HepG2 (cell line): ENCODE data around the gene FSIP1.

Experiments
- BRF2 ChIP-seq: sonication (generic); formaldehyde crosslinking; IDR thresholded peaks from 2 replicates; pipeline ENCODE4 v1.8.1; 2022; ENCODE audit warnings: mild to moderate bottlenecking, missing genetic modification reagents
- CBX2 ChIP-seq, 2 experiments: fragments of 200-600 bp in 1 of 2; sonication (generic); formaldehyde crosslinking in 1 of 2; IDR thresholded peaks; 2 replicates each; pipeline versions ENCODE4 v1.7.0 to v1.8.1; 2018 to 2022; ENCODE audit warnings: low read depth in 2 of 2, low read length in 1 of 2, mild to moderate bottlenecking in 1 of 2, missing genetic modification reagents in 1 of 2
- CBX5 ChIP-seq: sonication (generic); formaldehyde crosslinking; IDR thresholded peaks from 2 replicates; pipeline ENCODE4 v1.4.0; 2020; ENCODE audit warnings: missing genetic modification reagents, borderline replicate concordance
- CEBPB ChIP-seq: IDR thresholded peaks from 2 replicates; pipeline ENCODE4 v1.6.1; 2011; ENCODE audit warnings: low read depth, low read length, improper control_type of control experiment, borderline replicate concordance
- CTCF ChIP-seq: sonication (generic); formaldehyde crosslinking; IDR thresholded peaks from 2 replicates; pipeline ENCODE4 v1.5.0; 2020; ENCODE audit warnings: mild to moderate bottlenecking, missing genetic modification reagents, moderate library complexity
- GATAD2A ChIP-seq: IDR thresholded peaks from 2 replicates; pipeline ENCODE4 v1.6.1; 2016
- JUN ChIP-seq: sonication (generic); formaldehyde crosslinking; IDR thresholded peaks from 2 replicates; pipeline ENCODE4 v1.4.0; 2020; ENCODE audit warnings: mild to moderate bottlenecking, missing genetic modification reagents
- SIN3A ChIP-seq: IDR thresholded peaks from 2 replicates; pipeline ENCODE4 v1.6.1; 2011; ENCODE audit warnings: low read depth, mild to moderate bottlenecking, control low read depth, low read length, borderline replicate concordance
- TOPORS ChIP-seq: sonication (generic); formaldehyde crosslinking; IDR thresholded peaks from 2 replicates; pipeline ENCODE4 v1.8.0; 2023; ENCODE audit warnings: mild to moderate bottlenecking, missing genetic modification reagents
- ZNF572 ChIP-seq: sonication (generic); formaldehyde crosslinking; IDR thresholded peaks from 2 replicates; pipeline ENCODE4 v1.5.1; 2020; ENCODE audit warnings: mild to moderate bottlenecking, missing genetic modification reagents
- ZNF589 ChIP-seq: sonication (generic); formaldehyde crosslinking; conservative IDR thresholded peaks from 2 replicates; pipeline ENCODE4 v1.8.0; 2022; ENCODE audit warnings: mild to moderate bottlenecking, moderate library complexity, missing genetic modification reagents

GRCh38 chr15:39767921-39768320, 14.7 kb downstream of the FSIP1 start:
- TF ChIP-seq ZNF589 (CRISPR knock-in tag) = no peak
- TF ChIP-seq SIN3A = no peak
- no peak for TF ChIP-seq JUN (CRISPR knock-in tag)
- no peak for TF ChIP-seq CEBPB
- TF ChIP-seq CBX2 (IDR thresholded peaks at IDR 0.05; ENCODE audit: low read depth, low read length) = no peak
- TF ChIP-seq CBX2 (CRISPR knock-in tag; IDR thresholded peaks at IDR 0.05; ENCODE audit: low read depth) = no peak
- no peak for TF ChIP-seq BRF2 (CRISPR knock-in tag)
- TF ChIP-seq TOPORS = no peak
- no peak for TF ChIP-seq GATAD2A
- no peak for TF ChIP-seq CTCF (CRISPR knock-in tag)
- TF ChIP-seq CBX5 (CRISPR knock-in tag) = no peak
- no peak for TF ChIP-seq ZNF572 (CRISPR knock-in tag)
